HepG2 (cell line): ENCODE data around the gene FBXW4. TPM values are rescaled to one million over a fixed set of nuclear protein-coding genes. Genes with fewer than 3 reads are reported as not detected.

Source experiments
- ATAC-seq: fragments of 200-7000 bp; cut with Tn5 transposase; 3 replicates; pipeline ENCODE4 v1.9.1; 2020; ENCODE audit warnings: mild to moderate bottlenecking, moderate library complexity
- BruUV-seq: library from RNA; stranded (reverse); fragments of 400-500 nt; replicated peaks from 2 replicates; lab custom pipeline; 2021; lab: Mats Ljungman, UMichigan
- CTCF ChIA-PET: fragments of 300-600 bp; formaldehyde crosslinking; extraction: SDS; loops from one replicate; lab custom pipeline; 2021; ENCODE audit warnings: low total read pairs, inconsistent platforms, low intra/inter-chr PET ratio; lab: Yijun Ruan, JAX
- POLR2A ChIA-PET: fragments of 350-600 bp; sonication (Branson Sonifier 250); formaldehyde crosslinking; loops from one replicate; lab custom pipeline; 2020; ENCODE audit warnings: antibody characterized with exemption, inconsistent platforms; lab: Yijun Ruan, JAX
- DNase-seq: peaks from one replicate; pipeline ENCODE4 v3.0.0-alpha.2; 2015; ENCODE audit warnings: low spot score
- FAIRE-seq: peaks from 3 replicates; lab custom pipeline; 2011; peaks lifted over from hg19 to GRCh38; lab: Jason Lieb, UNC
- H2AFZ ChIP-seq: one replicate; pipeline ENCODE4 v1.6.1; 2011; ENCODE audit warnings: low read length, inconsistent platforms
- H3K27ac ChIP-seq: fragments of 300-600 bp; 3 replicates; pipeline ENCODE4 v1.8.0; 2011; ENCODE audit warnings: mixed run types, mild to moderate bottlenecking, mixed read lengths, low read length, inconsistent platforms; ENCODE audit not compliant: insufficient read depth; ENCODE audit errors: extremely low read length
- H3K27me3 ChIP-seq, 2 experiments: fragments of 200-600 bp in 1 of 2; 2 replicates in 1 of 2; 3 replicates in 1 of 2; pipeline versions ENCODE4 v1.6.0 to v1.8.0; 2011; ENCODE audit warnings: low read length in 2 of 2, mild to moderate bottlenecking in 2 of 2, moderate library complexity in 2 of 2, inconsistent platforms in 1 of 2; ENCODE audit not compliant: insufficient read depth in 2 of 2, control insufficient read depth in 1 of 2
- H3K36me3 ChIP-seq, 2 experiments: fragments of 200-600 bp in 1 of 2; replicated peaks in 1 of 2; 2 replicates in 1 of 2; 3 replicates in 1 of 2; pipeline versions ENCODE4 v1.5.1 to v1.8.0; 2011; ENCODE audit warnings: low read length in 2 of 2, inconsistent platforms in 1 of 2; ENCODE audit not compliant: insufficient read depth in 2 of 2, control insufficient read depth in 1 of 2
- H3K4me1 ChIP-seq: 2 replicates; pipeline ENCODE4 v1.5.1; 2012; ENCODE audit warnings: low read length, inconsistent platforms; ENCODE audit not compliant: insufficient read depth
- H3K4me2 ChIP-seq: 2 replicates; pipeline ENCODE4 v1.6.0; 2011; ENCODE audit warnings: low read depth, low read length, inconsistent platforms
- H3K4me3 ChIP-seq, 3 experiments: fragments of 200-600 bp in 1 of 3; sonication (generic), shearing (Covaris generic) in 1 of 3; replicated peaks in 1 of 3; 2 replicates each; pipeline ENCODE4 v1.5.1; 2011 to 2016; ENCODE audit warnings: low read length in 3 of 3, inconsistent platforms in 2 of 3, low read depth in 2 of 3, mild to moderate bottlenecking in 2 of 3, control low read depth in 1 of 3, mixed read lengths in 1 of 3; ENCODE audit not compliant: insufficient read depth in 1 of 3
- H3K79me2 ChIP-seq: one replicate; pipeline ENCODE4 v1.6.1; 2011; ENCODE audit warnings: low read length, inconsistent platforms; ENCODE audit not compliant: insufficient read depth
- H3K9ac ChIP-seq: 2 replicates; pipeline ENCODE4 v1.6.0; 2011; ENCODE audit warnings: mild to moderate bottlenecking, low read depth, low read length, inconsistent platforms; ENCODE audit not compliant: insufficient read depth
- H3K9me3 ChIP-seq: 2 replicates; pipeline ENCODE4 v1.5.1; 2012; ENCODE audit warnings: mild to moderate bottlenecking, low read length
- H4K20me1 ChIP-seq: 2 replicates; pipeline ENCODE4 v1.6.0; 2011; ENCODE audit warnings: inconsistent platforms, mild to moderate bottlenecking, low read length, moderate library complexity; ENCODE audit not compliant: insufficient read depth
- DR1 ChIP-seq: sonication (generic); formaldehyde crosslinking; IDR thresholded peaks from 2 replicates; pipeline ENCODE4 v1.8.0; 2021; ENCODE audit warnings: mild to moderate bottlenecking, missing genetic modification reagents, inconsistent platforms
- FOSL2 ChIP-seq: sonication (generic); formaldehyde crosslinking; IDR thresholded peaks from 2 replicates; pipeline ENCODE4 v1.4.0; 2020; ENCODE audit warnings: missing genetic modification reagents
- GATA4 ChIP-seq: sonication (generic); IDR thresholded peaks from 2 replicates; pipeline ENCODE4 v1.6.1; 2016; ENCODE audit warnings: antibody characterized with exemption, low read depth, borderline replicate concordance
- NFE2L2 ChIP-seq: fragments of 150-350 bp; IDR thresholded peaks from 2 replicates; pipeline ENCODE4 v1.6.1; 2014; ENCODE audit warnings: low read length
- NFRKB ChIP-seq: fragments of 450-650 bp; IDR thresholded peaks from 2 replicates; pipeline ENCODE4 v1.6.1; 2017
- SOX5 ChIP-seq: IDR thresholded peaks from 2 replicates; pipeline ENCODE4 v1.6.1; 2016; ENCODE audit warnings: borderline replicate concordance
- ZNF333 ChIP-seq: sonication (generic); formaldehyde crosslinking; IDR thresholded peaks from 2 replicates; pipeline ENCODE4 v1.4.0; 2020; ENCODE audit warnings: mild to moderate bottlenecking, missing genetic modification reagents, borderline replicate concordance
- ZNF615 ChIP-seq: sonication (generic); formaldehyde crosslinking; IDR thresholded peaks from 2 replicates; pipeline ENCODE4 v1.5.0; 2020; ENCODE audit warnings: mild to moderate bottlenecking, missing genetic modification reagents, borderline replicate concordance
- ZSCAN22 ChIP-seq: sonication (generic); formaldehyde crosslinking; IDR thresholded peaks from 2 replicates; pipeline ENCODE4 v1.4.0; 2020; ENCODE audit warnings: mild to moderate bottlenecking, missing genetic modification reagents
- ZSCAN30 ChIP-seq: sonication (generic); formaldehyde crosslinking; IDR thresholded peaks from 2 replicates; pipeline ENCODE4 v1.5.0; 2020; ENCODE audit warnings: mild to moderate bottlenecking, missing genetic modification reagents
- ZSCAN9 ChIP-seq: IDR thresholded peaks from 2 replicates; pipeline ENCODE4 v1.6.1; 2016; ENCODE audit warnings: borderline replicate concordance
- WGBS: methylation state at CpG from one replicate; pipeline ENCODE4 v1.1.6; 2017; ENCODE audit warnings: low lambda C conversion rate; 5-methylcytosine and 5-hydroxymethylcytosine counted together
- in situ Hi-C: cut with HindIII; loops from 2 replicates; pipeline ENCODE4 v1.10.0; 2017; ENCODE audit warnings: low pct_unique_long_range_greater_than_20kb; ENCODE audit not compliant: extremely low pct_ligation_motif_present
- intact Hi-C: fragments of 100-400 bp; cut with micrococcal nuclease; formaldehyde crosslinking; loops from one replicate; pipeline ENCODE4 v1.10.0; 2022; ENCODE audit not compliant: unreplicated experiment
- polyA plus RNA-seq, 8 experiments: library from polyadenylated mRNA; depleted of rRNA in 3 of 8; stranded (reverse) in 7 of 8; unstranded in 1 of 8; fragments of >200 nt; fragmentation: Illumina TruSeq in 4 of 8; extraction: Trizol in 4 of 8; gene quantifications; 2 replicates each; pipeline versions ENCODE4 v1.2.1 to v1.2.3, GENCODE V29; 2011 to 2016; ENCODE audit warnings: low read depth in 4 of 8, missing spikeins in 1 of 8, mixed read lengths in 1 of 8; ENCODE audit not compliant: insufficient read depth in 1 of 8
- total RNA-seq, 5 experiments: library from RNA; depleted of rRNA; stranded (reverse); fragments of >200 nt; fragmentation: Illumina TruSeq; extraction: Trizol; gene quantifications; 2 replicates each; pipeline ENCODE4 v1.2.3, GENCODE V29; 2016; ENCODE audit warnings: low read depth in 1 of 5
- TF ChIP-seq, protein P1 (sequence below): IDR thresholded peaks from 2 replicates; pipeline ENCODE4 v1.6.1; 2016; ENCODE audit warnings: low read depth, missing genetic modification reagents, missing compliant biosample characterization
- TF ChIP-seq, protein P2 (sequence below): sonication (generic); formaldehyde crosslinking; IDR thresholded peaks from 2 replicates; pipeline ENCODE4 v1.4.0; 2020; ENCODE audit warnings: missing genetic modification reagents, borderline replicate concordance
- TF ChIP-seq, protein P3 (sequence below): sonication (generic); formaldehyde crosslinking; IDR thresholded peaks from 2 replicates; pipeline ENCODE4 v1.4.0; 2020; ENCODE audit warnings: missing genetic modification reagents
- TF ChIP-seq, protein P4 (sequence below): IDR thresholded peaks from 2 replicates; pipeline ENCODE4 v1.6.1; 2016; ENCODE audit warnings: missing compliant biosample characterization, missing genetic modification reagents, borderline replicate concordance

The FBXW4 gene
- total and polyA plus RNA-seq, 2 of the 13 experiments (the other 11 are each of a cell fraction or from before 2014, with no cell fraction given), result 23.5 to 33.7 TPM

DNA sequence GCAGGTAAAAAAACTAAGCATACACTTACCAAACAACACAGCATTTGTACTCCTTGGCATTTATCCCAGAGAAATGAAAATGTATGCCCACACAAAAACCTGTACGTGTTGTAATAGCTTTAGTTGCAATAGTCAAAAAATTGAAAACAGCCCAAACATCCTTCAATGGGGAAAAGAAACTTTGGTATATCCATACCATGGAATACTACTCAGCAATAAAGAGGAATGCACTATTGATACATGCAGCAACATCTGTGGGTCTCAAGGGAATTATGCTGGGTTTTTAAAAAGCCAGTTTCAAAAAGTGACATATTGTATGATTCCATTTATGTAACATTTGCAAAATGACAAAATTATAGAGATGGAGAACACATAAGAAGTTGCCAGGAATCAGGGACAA is 71.4 kb downstream of the FBXW4 start:
- Histone ChIP-seq H3K9ac (no peak overlapping the region), H4K20me1 (no peaks in the 10 kb centered on the region), H3K4me1 (no peaks in the 10 kb centered on the region), H3K27ac (no peak overlapping the region), H3K27me3 (no peaks in the 10 kb centered on the region), H3K36me3 (peaks cover 1 to 16% of the 10 kb centered on the region in 2 experiments; a peak in 2 of 5 replicates), H3K79me2 (no peaks in the 10 kb centered on the region), H2AFZ (no peak overlapping the region), H3K4me2 (no peak overlapping the region), H3K9me3 (no peaks in the 10 kb centered on the region), H3K4me3 (no peak overlapping the region)
- FAIRE-seq (no peak), DNase-seq (no peak), ATAC-seq (no peak)
- intact Hi-C loops, result no loop called here
- CTCF ChIA-PET, result no interaction called here
- in situ Hi-C loops, result no loop called here
- 100% methylated on average over 1 of the region's 1 CpG for WGBS
- no TSS peak for BruUV-seq
- POLR2A ChIA-PET, result no interaction called here
- TF ChIP-seq ZNF615 (CRISPR knock-in tag), result no peak
- no peak for TF ChIP-seq FOSL2 (CRISPR knock-in tag)
- TF ChIP-seq ZNF333 (CRISPR knock-in tag), result no peak
- TF ChIP-seq GATA4, result no peak
- no peak for TF ChIP-seq ZSCAN30 (CRISPR knock-in tag)
- TF ChIP-seq NFE2L2, result no peak
- TF ChIP-seq, protein P1, sequence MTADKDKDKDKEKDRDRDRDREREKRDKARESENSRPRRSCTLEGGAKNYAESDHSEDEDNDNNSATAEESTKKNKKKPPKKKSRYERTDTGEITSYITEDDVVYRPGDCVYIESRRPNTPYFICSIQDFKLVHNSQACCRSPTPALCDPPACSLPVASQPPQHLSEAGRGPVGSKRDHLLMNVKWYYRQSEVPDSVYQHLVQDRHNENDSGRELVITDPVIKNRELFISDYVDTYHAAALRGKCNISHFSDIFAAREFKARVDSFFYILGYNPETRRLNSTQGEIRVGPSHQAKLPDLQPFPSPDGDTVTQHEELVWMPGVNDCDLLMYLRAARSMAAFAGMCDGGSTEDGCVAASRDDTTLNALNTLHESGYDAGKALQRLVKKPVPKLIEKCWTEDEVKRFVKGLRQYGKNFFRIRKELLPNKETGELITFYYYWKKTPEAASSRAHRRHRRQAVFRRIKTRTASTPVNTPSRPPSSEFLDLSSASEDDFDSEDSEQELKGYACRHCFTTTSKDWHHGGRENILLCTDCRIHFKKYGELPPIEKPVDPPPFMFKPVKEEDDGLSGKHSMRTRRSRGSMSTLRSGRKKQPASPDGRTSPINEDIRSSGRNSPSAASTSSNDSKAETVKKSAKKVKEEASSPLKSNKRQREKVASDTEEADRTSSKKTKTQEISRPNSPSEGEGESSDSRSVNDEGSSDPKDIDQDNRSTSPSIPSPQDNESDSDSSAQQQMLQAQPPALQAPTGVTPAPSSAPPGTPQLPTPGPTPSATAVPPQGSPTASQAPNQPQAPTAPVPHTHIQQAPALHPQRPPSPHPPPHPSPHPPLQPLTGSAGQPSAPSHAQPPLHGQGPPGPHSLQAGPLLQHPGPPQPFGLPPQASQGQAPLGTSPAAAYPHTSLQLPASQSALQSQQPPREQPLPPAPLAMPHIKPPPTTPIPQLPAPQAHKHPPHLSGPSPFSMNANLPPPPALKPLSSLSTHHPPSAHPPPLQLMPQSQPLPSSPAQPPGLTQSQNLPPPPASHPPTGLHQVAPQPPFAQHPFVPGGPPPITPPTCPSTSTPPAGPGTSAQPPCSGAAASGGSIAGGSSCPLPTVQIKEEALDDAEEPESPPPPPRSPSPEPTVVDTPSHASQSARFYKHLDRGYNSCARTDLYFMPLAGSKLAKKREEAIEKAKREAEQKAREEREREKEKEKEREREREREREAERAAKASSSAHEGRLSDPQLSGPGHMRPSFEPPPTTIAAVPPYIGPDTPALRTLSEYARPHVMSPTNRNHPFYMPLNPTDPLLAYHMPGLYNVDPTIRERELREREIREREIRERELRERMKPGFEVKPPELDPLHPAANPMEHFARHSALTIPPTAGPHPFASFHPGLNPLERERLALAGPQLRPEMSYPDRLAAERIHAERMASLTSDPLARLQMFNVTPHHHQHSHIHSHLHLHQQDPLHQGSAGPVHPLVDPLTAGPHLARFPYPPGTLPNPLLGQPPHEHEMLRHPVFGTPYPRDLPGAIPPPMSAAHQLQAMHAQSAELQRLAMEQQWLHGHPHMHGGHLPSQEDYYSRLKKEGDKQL (CRISPR knock-in tag), result no peak
- no peak for TF ChIP-seq ZSCAN22
- TF ChIP-seq, protein P2, sequence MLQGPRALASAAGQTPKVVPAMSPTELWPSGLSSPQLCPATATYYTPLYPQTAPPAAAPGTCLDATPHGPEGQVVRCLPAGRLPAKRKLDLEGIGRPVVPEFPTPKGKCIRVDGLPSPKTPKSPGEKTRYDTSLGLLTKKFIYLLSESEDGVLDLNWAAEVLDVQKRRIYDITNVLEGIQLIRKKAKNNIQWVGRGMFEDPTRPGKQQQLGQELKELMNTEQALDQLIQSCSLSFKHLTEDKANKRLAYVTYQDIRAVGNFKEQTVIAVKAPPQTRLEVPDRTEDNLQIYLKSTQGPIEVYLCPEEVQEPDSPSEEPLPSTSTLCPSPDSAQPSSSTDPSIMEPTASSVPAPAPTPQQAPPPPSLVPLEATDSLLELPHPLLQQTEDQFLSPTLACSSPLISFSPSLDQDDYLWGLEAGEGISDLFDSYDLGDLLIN, result no peak
- no peak for TF ChIP-seq ZSCAN9 (CRISPR knock-in tag)
- no peak for TF ChIP-seq SOX5 (CRISPR knock-in tag)
- TF ChIP-seq, protein P3, sequence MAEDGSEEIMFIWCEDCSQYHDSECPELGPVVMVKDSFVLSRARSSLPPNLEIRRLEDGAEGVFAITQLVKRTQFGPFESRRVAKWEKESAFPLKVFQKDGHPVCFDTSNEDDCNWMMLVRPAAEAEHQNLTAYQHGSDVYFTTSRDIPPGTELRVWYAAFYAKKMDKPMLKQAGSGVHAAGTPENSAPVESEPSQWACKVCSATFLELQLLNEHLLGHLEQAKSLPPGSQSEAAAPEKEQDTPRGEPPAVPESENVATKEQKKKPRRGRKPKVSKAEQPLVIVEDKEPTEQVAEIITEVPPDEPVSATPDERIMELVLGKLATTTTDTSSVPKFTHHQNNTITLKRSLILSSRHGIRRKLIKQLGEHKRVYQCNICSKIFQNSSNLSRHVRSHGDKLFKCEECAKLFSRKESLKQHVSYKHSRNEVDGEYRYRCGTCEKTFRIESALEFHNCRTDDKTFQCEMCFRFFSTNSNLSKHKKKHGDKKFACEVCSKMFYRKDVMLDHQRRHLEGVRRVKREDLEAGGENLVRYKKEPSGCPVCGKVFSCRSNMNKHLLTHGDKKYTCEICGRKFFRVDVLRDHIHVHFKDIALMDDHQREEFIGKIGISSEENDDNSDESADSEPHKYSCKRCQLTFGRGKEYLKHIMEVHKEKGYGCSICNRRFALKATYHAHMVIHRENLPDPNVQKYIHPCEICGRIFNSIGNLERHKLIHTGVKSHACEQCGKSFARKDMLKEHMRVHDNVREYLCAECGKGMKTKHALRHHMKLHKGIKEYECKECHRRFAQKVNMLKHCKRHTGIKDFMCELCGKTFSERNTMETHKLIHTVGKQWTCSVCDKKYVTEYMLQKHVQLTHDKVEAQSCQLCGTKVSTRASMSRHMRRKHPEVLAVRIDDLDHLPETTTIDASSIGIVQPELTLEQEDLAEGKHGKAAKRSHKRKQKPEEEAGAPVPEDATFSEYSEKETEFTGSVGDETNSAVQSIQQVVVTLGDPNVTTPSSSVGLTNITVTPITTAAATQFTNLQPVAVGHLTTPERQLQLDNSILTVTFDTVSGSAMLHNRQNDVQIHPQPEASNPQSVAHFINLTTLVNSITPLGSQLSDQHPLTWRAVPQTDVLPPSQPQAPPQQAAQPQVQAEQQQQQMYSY (CRISPR knock-in tag), result no peak
- no peak for TF ChIP-seq DR1 (CRISPR knock-in tag)
- TF ChIP-seq, protein P4, sequence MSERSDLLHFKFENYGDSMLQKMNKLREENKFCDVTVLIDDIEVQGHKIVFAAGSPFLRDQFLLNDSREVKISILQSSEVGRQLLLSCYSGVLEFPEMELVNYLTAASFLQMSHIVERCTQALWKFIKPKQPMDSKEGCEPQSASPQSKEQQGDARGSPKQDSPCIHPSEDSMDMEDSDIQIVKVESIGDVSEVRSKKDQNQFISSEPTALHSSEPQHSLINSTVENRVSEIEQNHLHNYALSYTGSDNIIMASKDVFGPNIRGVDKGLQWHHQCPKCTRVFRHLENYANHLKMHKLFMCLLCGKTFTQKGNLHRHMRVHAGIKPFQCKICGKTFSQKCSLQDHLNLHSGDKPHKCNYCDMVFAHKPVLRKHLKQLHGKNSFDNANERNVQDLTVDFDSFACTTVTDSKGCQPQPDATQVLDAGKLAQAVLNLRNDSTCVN (CRISPR knock-in tag), result no peak
- TF ChIP-seq NFRKB, result no peak
